ENCODE measurements around the gene LRRK1.
A peak's percentile ranks its signal among the peaks of the same experiment; 100 is the strongest.

Gene LRRK1

GRCh38 chr15:100878130-100878529, 41.0 kb upstream of the LRRK1 start:
- in situ Hi-C loops (cut with MboI; ENCODE audit: low pct_unique_long_range_greater_than_20kb, low sequenced_read_pairs, unreplicated experiment), result no loop called here
- no peak for DNase-seq (ENCODE audit: low spot score)
- TF ChIP-seq CTCF (IDR thresholded peaks at IDR 0.05; ENCODE audit: extremely low read depth, insufficient read depth, missing control alignments), result no peak

- no peak for TF ChIP-seq CTCF (IDR thresholded peaks at IDR 0.05; ENCODE audit: extremely low read depth, insufficient read depth, missing control alignments)
- DNase-seq (ENCODE audit: low spot score), result no peak
- in situ Hi-C loops (cut with MboI; ENCODE audit: low pct_unique_long_range_greater_than_20kb, low sequenced_read_pairs, unreplicated experiment), result no loop called here
Observed at GRCh38 chr15:100878648-100879047, 40.5 kb upstream of the LRRK1 start.

- peak; percentile 53 for DNase-seq (ENCODE audit: low spot score)
Observed at GRCh38 chr15:100879061-100879463, 40.1 kb upstream of the LRRK1 start.

GRCh38 chr15:100879464-100880138, 39.6 kb upstream of the LRRK1 start, which contains the start of gene ALDH1A3:
TSS of gene ALDH1A3 (plus strand) at chr15:100879831. CDS start at chr15:100879908, 77 bp downstream.
- TF ChIP-seq CTCF (IDR thresholded peaks at IDR 0.05; ENCODE audit: extremely low read depth, insufficient read depth, missing control alignments), result no peak
- DNase-seq (ENCODE audit: low spot score), result peak; percentile 74
- in situ Hi-C loops (cut with MboI; ENCODE audit: low pct_unique_long_range_greater_than_20kb, low sequenced_read_pairs, unreplicated experiment), result no loop called here

More at GRCh38 chr15:100879061-100879463, 40.1 kb upstream of the LRRK1 start:
- in situ Hi-C loops (cut with MboI; ENCODE audit: low pct_unique_long_range_greater_than_20kb, low sequenced_read_pairs, unreplicated experiment), result no loop called here
- no peak for TF ChIP-seq CTCF (IDR thresholded peaks at IDR 0.05; ENCODE audit: extremely low read depth, insufficient read depth, missing control alignments)

- DNase-seq (ENCODE audit: low spot score), result peak; percentile 42
- no peak for TF ChIP-seq CTCF (IDR thresholded peaks at IDR 0.05; ENCODE audit: extremely low read depth, insufficient read depth, missing control alignments)
- in situ Hi-C loops (cut with MboI; ENCODE audit: low pct_unique_long_range_greater_than_20kb, low sequenced_read_pairs, unreplicated experiment), result no loop called here
Observed at GRCh38 chr15:100880139-100880896, 38.8 kb upstream of the LRRK1 start.

GRCh38 chr15:100880897-100881242, 38.3 kb upstream of the LRRK1 start:
- in situ Hi-C loops (cut with MboI; ENCODE audit: low pct_unique_long_range_greater_than_20kb, low sequenced_read_pairs, unreplicated experiment), result no loop called here
- DNase-seq (ENCODE audit: low spot score), result no peak
- no peak for TF ChIP-seq CTCF (IDR thresholded peaks at IDR 0.05; ENCODE audit: extremely low read depth, insufficient read depth, missing control alignments)
